ENCODE data around the gene NCAPG. TPM values are rescaled to one million over a fixed set of nuclear protein-coding genes. Genes with fewer than 3 reads are reported as not detected.
A peak's percentile ranks its signal among the peaks of the same experiment; 100 is the strongest.
"Not testable (repeated sequence)": the region's sequence is repeated elsewhere in the genome, so short reads cannot be mapped to it uniquely, and the experiment has no call there.

NCAPG gene
- total RNA-seq, 1 experiment from 2014 or later = 54.1 TPM

DNA sequence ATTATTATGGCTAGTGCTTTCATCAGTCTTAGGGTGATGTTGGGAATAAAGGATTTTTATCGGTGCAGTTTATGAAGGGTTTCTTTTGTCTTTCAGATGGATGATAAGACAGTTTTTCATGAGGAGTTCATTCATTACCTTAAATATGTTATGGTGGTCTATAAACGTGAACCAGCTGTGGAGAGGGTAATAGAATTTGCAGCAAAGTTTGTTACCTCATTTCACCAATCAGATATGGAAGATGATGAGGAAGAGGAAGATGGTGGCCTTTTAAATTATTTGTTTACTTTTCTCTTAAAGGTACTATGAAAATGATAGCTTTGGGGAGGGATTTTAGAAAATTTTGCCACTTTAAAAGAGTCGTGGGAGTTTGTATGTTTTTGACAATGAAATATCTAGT, 1.3 kb downstream of the NCAPG start:
- 0 out of 2 replicates have a peak overlapping the region, but pooled peaks have one; percentile 91 for H3K27ac ChIP-seq
- DNase-seq (ENCODE audit: low read depth in 1 of 2, low spot score in 2 of 2) = no peak
- H3K4me1 ChIP-seq (replicated peaks) = peaks cover 5% of the 10 kb centered on the region

GRCh38 chr4:17812801-17813200, 2.0 kb downstream of the NCAPG start:
- Histone ChIP-seq H3K4me1 (replicated peaks) (peaks cover 2% of the 10 kb centered on the region), H3K36me3 (peaks cover 37% of the 10 kb centered on the region), H3K27me3 (replicated peaks) (no peaks in the 10 kb centered on the region), H3K27ac (no peak overlapping the region), H3K4me3 (peak overlapping the region; percentile 80), H3K9me3 (replicated peaks) (no peaks in the 10 kb centered on the region)
- no peak for DNase-seq (ENCODE audit: low read depth in 1 of 2, low spot score in 2 of 2)

More for the DNA sequence above, 1.3 kb downstream of the NCAPG start:
- H3K36me3 ChIP-seq = peaks cover 32% of the 10 kb centered on the region
- H3K27me3 ChIP-seq (replicated peaks) = no peaks in the 10 kb centered on the region
- H3K9me3 ChIP-seq (replicated peaks) = no peaks in the 10 kb centered on the region
- peak overlapping the region; percentile 80 for H3K4me3 ChIP-seq

DNA sequence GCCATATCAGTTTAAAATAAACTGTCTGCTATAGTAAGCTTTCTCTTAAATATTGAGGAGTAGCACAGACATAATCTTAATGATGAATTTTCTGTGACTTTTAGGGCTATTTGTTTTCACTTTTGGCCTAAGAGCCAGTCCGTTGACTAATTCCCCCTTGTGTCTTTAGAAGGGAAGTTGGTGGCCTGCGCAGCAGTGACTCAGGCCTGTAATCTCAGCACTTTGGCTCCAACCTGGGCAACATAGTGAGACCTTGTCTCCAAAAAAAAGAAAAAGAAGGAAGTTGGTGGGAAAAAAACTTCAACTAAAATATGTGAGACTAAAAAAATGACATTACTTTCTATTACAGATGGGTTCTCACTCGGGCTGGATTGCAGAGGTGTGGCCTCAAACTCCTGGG, 3.4 kb downstream of the NCAPG start:
- peak in 1 of 2 experiments; percentile 41 for DNase-seq (ENCODE audit: low read depth in 1 of 2, low spot score in 2 of 2)
- H3K27ac ChIP-seq = peak overlapping the region; percentile 26; the same call in 1 of the 2 replicates
- H3K36me3 ChIP-seq = peaks cover 44% of the 10 kb centered on the region
- H3K4me1 ChIP-seq (replicated peaks) = no peaks in the 10 kb centered on the region
- no peak overlapping the region for H3K4me3 ChIP-seq
- no peaks in the 10 kb centered on the region for H3K27me3 ChIP-seq (replicated peaks)
- no peaks in the 10 kb centered on the region for H3K9me3 ChIP-seq (replicated peaks)

- H3K36me3 ChIP-seq = peaks cover 39% of the 10 kb centered on the region
- no peaks in the 10 kb centered on the region for H3K9me3 ChIP-seq (replicated peaks)
- H3K4me3 ChIP-seq = no peak overlapping the region
- H3K4me1 ChIP-seq (replicated peaks) = no peaks in the 10 kb centered on the region
- DNase-seq (ENCODE audit: low read depth in 1 of 2, low spot score in 2 of 2) = no peak
- H3K27me3 ChIP-seq (replicated peaks) = no peaks in the 10 kb centered on the region
- no peak overlapping the region for H3K27ac ChIP-seq
These were observed 5.4 kb downstream of the NCAPG start for GRCh38 chr4:17816142-17816541.

GRCh38 chr4:17817027-17817426, 6.2 kb downstream of the NCAPG start:
- DNase-seq (ENCODE audit: low read depth in 1 of 2, low spot score in 2 of 2) = no peak
- Histone ChIP-seq H3K27me3 (replicated peaks) (no peaks in the 10 kb centered on the region), H3K27ac (no peak overlapping the region), H3K9me3 (replicated peaks) (no peaks in the 10 kb centered on the region), H3K4me3 (no peak overlapping the region), H3K4me1 (replicated peaks) (no peaks in the 10 kb centered on the region), H3K36me3 (peaks cover 38% of the 10 kb centered on the region)

- no peaks in the 10 kb centered on the region for H3K27me3 ChIP-seq (replicated peaks)
- DNase-seq (ENCODE audit: low read depth in 1 of 2, low spot score in 2 of 2) = no peak
- H3K4me3 ChIP-seq = no peak overlapping the region
- no peaks in the 10 kb centered on the region for H3K9me3 ChIP-seq (replicated peaks)
- H3K36me3 ChIP-seq = peaks cover 48% of the 10 kb centered on the region
- no peaks in the 10 kb centered on the region for H3K4me1 ChIP-seq (replicated peaks)
- H3K27ac ChIP-seq = no peak overlapping the region
These were observed 13.3 kb downstream of the NCAPG start for GRCh38 chr4:17823871-17824669.

GRCh38 chr4:17846266-17846665, 35.5 kb downstream of the NCAPG start:
- DNase-seq (ENCODE audit: low read depth in 1 of 2, low spot score in 2 of 2) = no peak
- Histone ChIP-seq H3K36me3 (peaks cover 41% of the 10 kb centered on the region), H3K4me3 (no peak overlapping the region), H3K9me3 (replicated peaks) (no peaks in the 10 kb centered on the region), H3K27me3 (replicated peaks) (no peaks in the 10 kb centered on the region), H3K27ac (no peak overlapping the region), H3K4me1 (replicated peaks) (no peaks in the 10 kb centered on the region)

DNA sequence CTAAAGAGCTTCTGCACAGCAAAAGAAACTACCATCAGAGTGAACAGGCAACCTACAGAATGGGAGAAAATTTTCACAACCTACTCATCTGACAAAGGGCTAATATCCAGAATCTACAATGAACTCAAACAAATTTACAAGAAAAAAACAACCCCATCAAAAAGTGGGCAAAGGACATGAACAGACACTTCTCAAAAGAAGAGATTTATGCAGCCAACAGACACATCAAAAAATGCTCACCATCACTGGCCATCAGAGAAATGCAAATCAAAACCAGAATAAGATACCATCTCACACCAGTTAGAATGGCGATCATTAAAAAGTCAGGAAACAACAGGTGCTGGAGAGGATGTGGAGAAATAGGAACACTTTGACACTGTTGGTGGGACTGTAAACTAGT, 39.5 kb downstream of the NCAPG start:
- not testable (repeated sequence) for DNase-seq (ENCODE audit: low read depth in 1 of 2, low spot score in 2 of 2); H3K27me3 ChIP-seq (replicated peaks); H3K36me3 ChIP-seq; H3K4me3 ChIP-seq; H3K9me3 ChIP-seq (replicated peaks); H3K27ac ChIP-seq; H3K4me1 ChIP-seq (replicated peaks)

GRCh38 chr4:17851959-17852358, 41.2 kb downstream of the NCAPG start:
- Histone ChIP-seq H3K27ac (no peak overlapping the region), H3K4me1 (replicated peaks) (no peaks in the 10 kb centered on the region), H3K9me3 (replicated peaks) (no peaks in the 10 kb centered on the region), H3K4me3 (no peak overlapping the region), H3K27me3 (replicated peaks) (no peaks in the 10 kb centered on the region), H3K36me3 (no peaks in the 10 kb centered on the region)
- DNase-seq (ENCODE audit: low read depth in 1 of 2, low spot score in 2 of 2) = no peak

DNA sequence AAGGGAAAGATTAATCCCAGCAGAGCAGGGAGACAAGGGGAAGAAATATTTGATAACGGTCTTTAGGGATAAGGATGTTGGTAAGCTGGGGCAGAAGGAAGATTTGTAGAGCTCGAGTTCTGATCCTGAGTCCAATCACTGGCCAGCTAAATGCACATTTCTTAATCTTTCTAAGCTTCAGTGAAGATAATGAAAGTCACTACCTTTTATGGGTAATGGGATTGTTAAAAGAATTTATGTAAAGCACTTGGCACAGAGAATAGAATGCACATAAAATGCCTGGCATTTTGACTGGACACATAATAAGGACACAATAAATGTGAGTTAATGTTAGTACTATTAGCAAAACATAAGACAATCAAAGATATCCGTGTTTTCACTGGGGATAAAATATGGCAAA, 43.3 kb downstream of the NCAPG start:
- Histone ChIP-seq H3K27me3 (replicated peaks) (no peaks in the 10 kb centered on the region), H3K9me3 (replicated peaks) (no peaks in the 10 kb centered on the region), H3K36me3 (no peaks in the 10 kb centered on the region), H3K4me3 (no peak overlapping the region), H3K4me1 (replicated peaks) (no peaks in the 10 kb centered on the region), H3K27ac (no peak overlapping the region)
- no peak for DNase-seq (ENCODE audit: low read depth in 1 of 2, low spot score in 2 of 2)

DNA sequence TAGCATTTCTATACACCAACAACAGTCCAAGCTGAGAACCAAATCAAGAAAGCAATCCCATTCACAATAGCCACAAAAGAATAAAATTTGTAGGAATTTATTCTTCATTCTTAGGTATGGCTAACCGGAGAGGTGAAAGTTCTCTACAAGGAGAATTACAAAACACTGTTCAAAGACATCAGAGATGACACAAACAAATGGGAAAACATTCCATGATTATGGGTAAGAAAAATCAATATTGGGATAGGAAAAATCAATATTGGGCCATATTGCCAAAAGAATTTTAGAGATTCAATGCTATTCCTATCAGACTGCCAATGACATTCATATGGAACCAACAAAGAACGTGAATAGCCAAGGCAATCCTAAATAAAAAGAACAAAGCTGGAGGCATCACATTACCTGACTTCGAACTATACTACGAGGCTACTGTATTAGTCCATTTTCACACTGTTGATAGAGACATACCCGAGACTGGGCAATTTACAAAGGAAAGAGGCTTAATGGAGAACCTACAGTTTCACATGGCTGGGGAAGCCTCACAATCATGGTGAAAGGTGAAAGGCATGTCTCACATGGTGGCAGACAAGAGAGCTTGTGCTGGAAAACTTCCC, 49.1 kb downstream of the NCAPG start:
- Histone ChIP-seq H3K27ac (no peak overlapping the region), H3K9me3 (replicated peaks) (no peaks in the 10 kb centered on the region), H3K4me3 (no peak overlapping the region), H3K36me3 (no peaks in the 10 kb centered on the region), H3K4me1 (replicated peaks) (no peaks in the 10 kb centered on the region), H3K27me3 (replicated peaks) (no peaks in the 10 kb centered on the region)
- DNase-seq (ENCODE audit: low read depth in 1 of 2, low spot score in 2 of 2) = no peak

DNA sequence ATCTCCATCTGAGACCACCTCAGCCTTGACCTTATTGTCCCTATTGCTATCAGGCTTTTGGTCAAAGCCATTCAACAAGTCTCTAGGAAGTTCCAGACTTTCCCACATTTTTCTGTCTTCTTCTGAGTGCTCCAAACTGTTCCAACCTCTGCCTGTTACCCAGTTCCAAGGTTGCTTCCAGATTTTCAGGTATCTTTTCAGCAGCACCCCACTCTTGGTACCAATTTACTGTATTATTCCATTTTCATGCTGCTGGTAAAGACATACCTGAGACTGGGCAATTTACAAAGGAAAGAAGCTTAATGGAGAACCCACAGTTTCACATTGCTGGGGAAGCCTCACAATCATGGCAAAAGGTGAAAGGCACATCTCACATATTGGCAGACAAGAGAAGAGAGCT, 51.1 kb downstream of the NCAPG start:
- not testable (repeated sequence) for H3K27ac ChIP-seq, H3K36me3 ChIP-seq

DNA sequence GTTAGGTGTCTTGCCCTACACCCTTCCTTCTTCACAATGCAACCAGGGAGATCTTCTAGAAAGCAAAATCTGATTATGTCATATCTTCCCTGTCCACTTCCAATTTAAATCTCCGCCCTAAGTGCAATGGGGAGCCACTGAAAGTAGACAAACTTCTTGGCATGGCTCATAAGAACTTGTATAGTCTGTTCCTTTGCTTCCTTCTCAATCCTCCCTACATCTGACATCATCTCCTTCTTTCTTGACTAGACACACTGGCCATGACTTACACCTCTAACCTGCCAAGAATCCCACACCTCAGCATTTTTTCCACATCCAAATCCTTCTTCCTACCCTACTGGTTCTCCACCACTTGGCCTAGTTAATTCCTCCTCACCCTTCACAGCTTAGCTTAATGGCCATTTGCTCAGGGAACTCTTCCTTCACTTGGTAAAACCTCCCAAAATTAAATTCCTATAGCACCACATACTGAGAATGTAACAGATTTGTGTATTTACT, 55.1 kb downstream of the NCAPG start:
- H3K27ac ChIP-seq = no peak overlapping the region
- H3K4me1 ChIP-seq (replicated peaks) = no peaks in the 10 kb centered on the region
- H3K9me3 ChIP-seq (replicated peaks) = no peaks in the 10 kb centered on the region
- no peak overlapping the region for H3K4me3 ChIP-seq
- no peaks in the 10 kb centered on the region for H3K36me3 ChIP-seq
- no peaks in the 10 kb centered on the region for H3K27me3 ChIP-seq (replicated peaks)
- no peak for DNase-seq (ENCODE audit: low read depth in 1 of 2, low spot score in 2 of 2)

More for the DNA sequence above, 51.1 kb downstream of the NCAPG start:
- H3K4me3 ChIP-seq; DNase-seq (ENCODE audit: low read depth in 1 of 2, low spot score in 2 of 2); H3K9me3 ChIP-seq (replicated peaks); H3K4me1 ChIP-seq (replicated peaks); H3K27me3 ChIP-seq (replicated peaks): not testable (repeated sequence)

DNA sequence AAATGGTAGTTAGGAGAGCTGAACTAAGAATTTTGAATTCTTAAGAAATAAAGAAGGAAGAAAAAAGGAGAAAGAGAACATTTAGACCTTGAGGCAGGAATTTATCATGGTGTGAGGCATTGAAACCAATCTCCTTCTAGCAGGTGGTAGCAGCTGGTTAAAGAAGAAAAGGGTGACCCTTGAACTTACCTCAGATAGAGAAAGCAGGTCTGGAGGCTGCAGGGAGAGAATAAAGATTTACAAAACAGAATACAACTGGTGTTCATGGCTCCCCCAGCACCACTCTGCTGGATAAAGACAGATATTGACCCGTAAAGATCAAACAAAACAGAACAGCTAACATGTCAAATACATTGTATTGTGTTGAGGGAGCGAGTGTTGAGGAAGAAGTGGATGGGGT, 56.0 kb downstream of the NCAPG start:
- no peak for DNase-seq (ENCODE audit: low read depth in 1 of 2, low spot score in 2 of 2)
- no peaks in the 10 kb centered on the region for H3K4me1 ChIP-seq (replicated peaks)
- H3K4me3 ChIP-seq = no peak overlapping the region
- no peaks in the 10 kb centered on the region for H3K36me3 ChIP-seq
- no peaks in the 10 kb centered on the region for H3K9me3 ChIP-seq (replicated peaks)
- H3K27ac ChIP-seq = no peak overlapping the region
- H3K27me3 ChIP-seq (replicated peaks) = no peaks in the 10 kb centered on the region

Data from SJSA1 (cell line).